Activated T-cell treated with anti-CD3 and anti-CD28 coated beads, Interleukin-2, amount 50 U/mL, for 48 hours (primary cell): ENCODE measurements around the gene EPN3.

Experiments
- DNase-seq, 2 experiments: peaks; one replicate each; pipeline ENCODE4 v3.0.0-alpha.2; 2020

The EPN3 gene

DNA sequence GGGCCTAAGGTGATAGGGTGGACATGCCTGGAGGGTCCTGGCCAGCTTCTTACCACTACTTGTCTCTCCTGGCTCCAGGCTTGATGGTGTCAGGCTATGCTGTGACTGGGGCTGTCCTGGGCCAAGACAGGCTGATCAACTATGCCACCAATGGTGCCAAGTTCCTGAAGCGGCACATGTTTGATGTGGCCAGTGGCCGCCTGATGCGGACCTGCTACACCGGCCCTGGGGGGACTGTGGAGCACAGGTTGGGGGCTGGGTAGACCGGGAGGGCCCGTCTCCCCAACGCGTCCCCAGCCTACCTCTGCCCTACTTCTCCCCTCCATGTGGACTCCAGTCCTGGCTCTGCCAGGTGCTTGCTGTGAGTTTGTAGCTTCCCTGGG is 18.9 kb downstream of the EPN3 start:
- no peak for DNase-seq

DNA sequence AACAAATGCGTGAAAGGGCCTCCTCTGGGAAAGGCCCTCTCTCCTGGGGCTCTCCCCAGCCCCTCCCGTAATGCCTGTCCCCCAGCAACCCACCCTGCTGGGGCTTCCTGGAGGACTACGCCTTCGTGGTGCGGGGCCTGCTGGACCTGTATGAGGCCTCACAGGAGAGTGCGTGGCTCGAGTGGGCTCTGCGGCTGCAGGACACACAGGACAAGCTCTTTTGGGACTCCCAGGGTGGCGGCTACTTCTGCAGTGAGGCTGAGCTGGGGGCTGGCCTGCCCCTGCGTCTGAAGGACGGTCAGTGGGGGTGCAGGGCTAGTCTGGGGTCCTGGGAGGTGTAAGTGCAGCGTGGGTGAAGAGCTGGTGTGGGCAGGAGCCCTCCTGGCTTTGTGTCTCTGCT is 19.3 kb downstream of the EPN3 start:
- DNase-seq, result no peak

DNA sequence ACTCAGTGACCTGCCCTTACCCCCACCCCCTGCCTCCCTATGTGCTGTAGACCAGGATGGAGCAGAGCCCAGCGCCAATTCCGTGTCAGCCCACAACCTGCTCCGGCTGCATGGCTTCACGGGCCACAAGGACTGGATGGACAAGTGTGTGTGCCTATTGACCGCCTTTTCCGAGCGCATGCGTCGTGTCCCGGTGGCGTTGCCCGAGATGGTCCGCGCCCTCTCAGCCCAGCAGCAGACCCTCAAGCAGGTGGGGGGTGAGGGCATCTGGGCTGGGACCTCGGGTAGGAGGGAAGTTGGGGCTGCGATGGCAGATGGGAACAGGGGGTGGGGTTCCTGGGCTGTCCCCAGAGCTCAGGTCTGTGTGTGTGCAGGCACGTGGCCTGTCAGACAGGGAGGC is 21.7 kb downstream of the EPN3 start:
- no peak for DNase-seq

DNA sequence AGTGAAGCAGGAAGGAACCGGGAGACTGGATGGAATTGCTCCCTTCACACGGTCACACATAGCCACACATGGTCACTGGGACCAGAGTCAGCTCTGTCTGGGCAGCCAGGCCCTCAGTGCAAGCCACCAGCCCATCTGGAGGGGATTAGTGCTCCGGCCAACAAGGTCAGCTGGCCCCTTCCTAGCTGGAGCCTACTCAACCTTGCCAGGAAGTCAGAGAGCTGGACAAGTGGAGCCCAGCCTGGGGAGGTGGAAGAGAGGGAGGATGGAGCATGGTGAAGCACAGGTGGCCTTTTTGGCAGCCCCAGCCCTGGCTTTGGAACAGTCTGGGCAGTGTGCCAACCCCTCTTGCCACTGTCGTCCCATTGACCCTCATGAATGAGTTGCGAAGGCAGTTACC is 24.3 kb downstream of the EPN3 start:
- no peak for DNase-seq

DNA sequence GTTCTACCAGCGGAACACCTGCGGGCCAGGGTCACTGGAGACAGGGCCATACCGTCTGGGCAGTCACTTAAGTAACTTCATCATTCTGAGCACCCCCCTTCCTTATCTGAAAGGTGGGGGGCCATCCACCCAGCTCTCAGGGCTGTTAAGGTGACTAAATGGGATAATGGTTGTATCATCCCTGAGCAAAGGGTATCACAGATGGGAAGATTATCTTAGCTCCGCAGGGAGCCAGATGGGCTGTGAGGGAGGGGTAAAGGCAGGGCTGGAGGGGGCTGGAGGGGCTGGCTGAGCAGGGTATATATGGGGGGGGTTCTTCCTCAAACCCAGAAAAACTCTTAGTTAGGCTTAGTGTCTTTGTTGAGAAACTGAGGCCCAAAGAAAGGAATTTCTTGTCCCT is 25.1 kb downstream of the EPN3 start:
- DNase-seq, result no peak

DNA sequence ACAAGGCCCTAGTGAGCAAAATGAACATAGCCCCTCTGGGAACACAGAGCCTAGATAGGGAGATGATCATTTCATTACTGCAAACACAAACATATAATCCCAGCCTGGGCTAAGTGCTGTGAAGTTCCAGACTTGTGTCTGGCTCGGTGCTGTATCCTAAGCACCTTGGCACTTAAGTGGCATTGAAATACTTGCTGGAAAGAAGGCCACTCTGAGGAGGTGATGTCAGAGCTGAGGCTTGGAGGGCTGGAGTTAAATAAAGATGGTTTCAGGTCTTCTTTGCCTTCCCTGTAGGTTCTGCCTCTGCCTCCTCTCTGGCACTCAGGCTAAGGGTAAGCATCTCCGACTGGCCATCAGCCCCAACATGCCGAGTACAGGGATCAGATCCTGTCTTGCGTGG is 25.6 kb downstream of the EPN3 start:
- DNase-seq, result no peak

DNA sequence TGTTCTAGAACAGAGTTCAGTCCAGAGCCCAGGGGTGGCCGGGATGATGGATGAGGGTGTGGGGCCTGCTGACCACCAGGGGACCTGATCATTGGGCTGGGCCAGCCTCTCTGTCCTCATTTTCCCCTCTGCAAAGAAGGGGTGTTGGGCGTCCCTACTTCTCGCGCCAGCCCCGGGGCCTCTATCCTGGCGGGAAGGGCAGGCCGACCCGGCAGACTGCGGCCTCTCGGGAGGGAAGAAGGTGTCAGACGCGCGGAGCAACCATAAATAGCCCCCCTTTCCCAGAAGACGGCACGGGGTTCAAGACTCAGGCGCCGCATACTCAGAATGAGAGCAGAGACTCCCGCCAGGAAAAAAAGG is 26.0 kb downstream of the EPN3 start:
- no peak for DNase-seq

DNA sequence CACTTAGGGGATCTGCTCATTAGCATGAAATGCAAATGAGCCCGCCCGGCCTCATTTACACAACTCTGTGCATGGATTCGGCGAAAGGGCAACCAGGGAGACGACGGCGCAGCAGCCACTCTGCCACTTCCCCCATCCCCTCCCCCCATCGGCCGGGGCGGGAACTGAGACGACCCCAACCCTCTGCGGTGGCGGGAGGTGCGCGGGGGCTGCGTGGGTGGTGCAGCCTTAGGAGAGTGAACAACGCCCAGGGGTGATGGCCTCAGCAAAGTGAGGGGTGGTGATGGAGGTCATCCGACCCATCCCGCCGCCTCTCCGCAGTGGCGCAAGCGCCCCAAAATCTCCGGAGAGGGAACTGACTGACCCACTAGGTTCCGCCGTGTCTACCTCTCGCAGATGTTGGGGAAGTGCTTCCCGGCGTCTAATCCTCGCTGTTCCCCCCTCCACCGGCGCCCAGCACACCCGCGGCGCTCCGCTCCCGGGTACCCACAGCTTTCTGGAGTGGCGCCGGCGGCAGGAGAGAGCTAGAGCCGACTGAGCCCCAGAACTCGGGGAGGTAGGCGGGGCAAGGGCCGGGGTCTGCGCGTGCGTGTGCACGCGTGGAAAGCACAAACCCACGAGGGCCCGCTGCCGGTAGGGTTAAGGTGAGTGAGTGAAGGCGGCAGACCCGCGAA is 26.5 kb downstream of the EPN3 start:
- no peak for DNase-seq

DNA sequence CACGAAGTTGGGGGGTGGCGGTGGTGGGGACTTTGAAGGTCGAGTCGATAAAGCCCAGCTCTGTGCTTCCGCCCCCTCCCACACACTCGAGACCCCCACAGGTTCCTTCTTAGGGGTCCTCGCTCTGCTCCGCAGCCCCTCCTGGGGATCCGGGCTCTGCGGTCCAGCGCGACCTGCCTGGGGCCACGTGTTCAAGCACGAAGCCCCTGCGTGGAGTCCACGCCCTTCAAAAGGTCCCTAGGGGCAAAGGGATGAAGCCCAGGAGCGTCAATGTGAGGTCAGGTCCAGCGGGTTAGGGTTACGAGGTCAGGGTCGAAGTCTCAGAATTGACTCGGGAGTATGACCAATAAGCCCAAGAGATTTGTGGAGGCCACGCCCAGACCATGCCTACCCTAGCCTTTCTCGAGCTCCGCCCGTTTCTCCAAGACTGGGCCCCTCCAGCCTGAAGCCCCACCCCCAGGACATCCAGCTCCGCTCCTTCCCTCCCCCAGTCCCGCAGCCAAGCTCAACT is 27.2 kb downstream of the EPN3 start:
- DNase-seq, result peak; percentile 57 to 61

DNA sequence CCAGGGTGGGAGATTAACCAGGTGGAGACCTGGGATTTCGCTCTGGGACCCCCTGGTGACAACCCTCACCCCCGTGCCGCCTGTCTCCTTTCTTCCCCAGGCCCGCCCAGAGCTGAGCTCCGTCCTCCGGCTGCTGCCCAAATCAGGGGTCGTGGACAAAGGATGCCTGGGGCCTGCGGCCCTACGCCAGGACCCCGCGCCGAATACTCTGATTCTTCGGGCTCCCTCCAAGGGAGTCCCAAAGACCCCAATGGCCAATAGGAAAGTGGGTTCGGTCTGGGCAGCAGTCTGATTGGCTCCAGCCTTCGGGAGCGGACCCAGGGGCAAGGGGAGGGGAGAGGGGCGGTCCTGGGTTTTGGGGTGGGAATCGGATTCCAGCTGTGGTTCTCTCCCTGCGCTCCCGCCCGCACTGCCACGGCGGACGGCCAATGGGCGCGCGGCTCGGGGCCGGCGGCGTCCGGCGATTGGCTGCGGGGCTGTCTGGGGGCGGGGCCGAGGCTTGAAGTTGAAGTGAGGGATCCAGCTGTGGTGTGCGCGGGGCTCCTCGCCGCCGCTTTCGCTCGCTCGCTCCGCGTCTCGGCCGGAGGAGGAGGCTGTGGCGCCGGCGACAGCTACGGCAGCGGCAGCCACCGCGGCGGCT is 27.8 kb downstream of the EPN3 start, which contains the start of gene CACNA1G:
TSS of gene CACNA1G (plus strand) at position 531 of the 640 bp plus-strand sequence. CDS start 745 bp downstream, outside the sequence.
- peak; percentile 91 to 93 for DNase-seq

DNA sequence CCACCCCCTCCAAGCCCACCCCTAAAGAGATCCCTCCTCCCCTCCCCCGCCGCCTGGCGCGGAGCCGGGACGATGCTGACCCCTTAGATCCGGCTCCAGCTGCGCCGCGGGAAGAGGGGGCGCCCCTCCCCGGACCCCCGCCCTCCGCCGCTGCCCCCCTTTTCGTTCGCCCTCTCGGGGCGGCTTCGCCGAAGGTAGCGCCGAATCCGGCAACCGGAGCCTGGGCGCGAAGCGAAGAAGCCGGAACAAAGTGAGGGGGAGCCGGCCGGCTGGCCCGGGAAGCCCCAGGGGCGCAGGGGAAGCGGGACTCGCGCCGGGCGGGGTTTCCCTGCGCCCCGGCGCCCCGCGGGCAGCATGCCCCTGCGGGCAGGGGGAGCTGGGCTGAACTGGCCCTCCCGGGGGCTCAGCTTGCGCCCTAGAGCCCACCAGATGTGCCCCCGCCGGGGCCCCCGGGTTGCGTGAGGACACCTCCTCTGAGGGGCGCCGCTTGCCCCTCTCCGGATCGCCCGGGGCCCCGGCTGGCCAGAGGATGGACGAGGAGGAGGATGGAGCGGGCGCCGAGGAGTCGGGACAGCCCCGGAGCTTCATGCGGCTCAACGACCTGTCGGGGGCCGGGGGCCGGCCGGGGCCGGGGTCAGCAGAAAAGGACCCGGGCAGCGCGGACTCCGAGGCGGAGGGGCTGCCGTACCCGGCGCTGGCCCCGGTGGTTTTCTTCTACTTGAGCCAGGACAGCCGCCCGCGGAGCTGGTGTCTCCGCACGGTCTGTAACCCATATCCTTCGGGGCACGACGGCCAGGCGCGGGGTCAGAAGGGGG is 28.6 kb downstream of the EPN3 start:
- no peak for DNase-seq

DNA sequence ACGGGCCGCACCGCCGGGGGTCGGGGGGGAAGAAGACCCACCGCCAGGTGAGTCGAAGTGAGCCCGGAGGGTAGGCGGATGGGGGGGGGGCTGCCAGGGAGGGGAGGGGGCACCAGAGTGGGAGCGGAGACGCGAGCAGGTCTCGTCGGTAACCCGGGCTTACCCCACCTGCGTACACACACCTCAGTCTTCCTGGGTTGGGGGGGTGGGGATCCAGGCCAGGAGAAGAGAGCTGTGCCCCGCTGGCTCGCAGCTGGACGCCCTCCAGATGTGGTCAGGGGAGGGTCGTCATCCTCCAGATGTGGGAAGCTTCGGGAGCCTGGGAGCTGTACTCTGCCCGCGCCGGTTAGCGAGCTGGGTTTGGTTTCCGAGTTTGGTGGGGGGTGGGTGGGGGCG is 29.2 kb downstream of the EPN3 start:
- DNase-seq, result no peak

DNA sequence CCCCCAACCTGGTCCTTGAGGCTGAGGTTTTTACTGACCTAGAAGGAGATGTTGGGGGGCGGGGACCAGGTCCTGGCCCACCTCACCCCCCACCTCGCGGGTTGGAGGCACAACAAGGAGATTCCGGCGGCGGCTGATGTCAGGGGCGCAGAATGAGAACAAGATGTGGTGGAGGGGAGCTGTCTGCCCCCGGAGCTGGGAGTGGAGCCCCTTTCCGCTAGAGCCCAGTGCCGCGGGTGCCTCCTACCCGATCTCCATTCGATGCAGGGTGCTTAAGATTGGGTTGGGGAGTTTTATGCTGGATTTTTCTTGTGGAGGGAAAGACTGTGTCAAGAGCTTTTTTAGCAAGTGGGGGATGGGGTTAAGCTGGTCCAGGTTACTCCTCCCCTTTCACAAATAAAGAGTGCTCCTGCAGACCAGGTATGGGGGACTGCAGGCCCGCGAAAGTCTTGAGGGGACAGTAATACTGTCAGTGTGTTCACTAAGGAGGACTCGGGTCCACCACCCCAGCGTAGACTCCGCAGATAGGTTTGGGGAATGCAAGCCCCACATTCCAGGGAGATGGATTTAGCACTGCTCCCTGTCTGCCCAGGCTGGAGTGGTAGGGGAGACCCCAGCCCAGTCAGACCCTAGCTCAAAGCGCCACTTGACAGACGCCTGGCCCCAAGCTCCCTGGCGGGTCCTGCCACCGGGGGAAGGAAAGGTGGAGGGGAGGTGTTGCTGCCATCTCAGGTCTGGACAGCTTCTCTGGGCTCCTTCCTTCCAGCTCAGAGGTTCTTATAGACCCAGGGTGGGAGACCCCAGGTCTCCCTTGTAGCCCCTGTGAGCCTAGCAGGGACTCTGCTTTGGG is 29.9 kb downstream of the EPN3 start:
- DNase-seq, result no peak

DNA sequence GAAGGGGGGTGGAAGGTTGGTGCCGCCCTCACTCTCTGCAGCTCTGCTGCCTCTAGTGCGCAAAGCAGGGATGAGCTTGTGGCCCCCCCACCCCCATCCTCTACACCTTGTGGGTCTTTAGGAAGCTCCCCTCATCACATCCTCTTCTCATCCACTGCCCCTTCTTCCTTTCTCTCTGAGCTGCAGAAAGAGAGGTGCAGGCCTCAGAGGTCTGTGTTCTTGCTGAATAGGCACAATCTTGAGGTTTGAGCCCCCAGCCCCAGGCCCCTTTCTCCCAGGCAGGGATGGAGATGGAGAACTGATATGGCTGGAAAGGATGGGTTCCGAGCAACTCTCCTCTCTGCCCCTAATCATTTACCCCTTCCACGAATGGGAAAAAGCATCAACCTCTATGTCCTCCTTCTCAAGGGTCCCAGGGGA is 30.6 kb downstream of the EPN3 start:
- no peak for DNase-seq

DNA sequence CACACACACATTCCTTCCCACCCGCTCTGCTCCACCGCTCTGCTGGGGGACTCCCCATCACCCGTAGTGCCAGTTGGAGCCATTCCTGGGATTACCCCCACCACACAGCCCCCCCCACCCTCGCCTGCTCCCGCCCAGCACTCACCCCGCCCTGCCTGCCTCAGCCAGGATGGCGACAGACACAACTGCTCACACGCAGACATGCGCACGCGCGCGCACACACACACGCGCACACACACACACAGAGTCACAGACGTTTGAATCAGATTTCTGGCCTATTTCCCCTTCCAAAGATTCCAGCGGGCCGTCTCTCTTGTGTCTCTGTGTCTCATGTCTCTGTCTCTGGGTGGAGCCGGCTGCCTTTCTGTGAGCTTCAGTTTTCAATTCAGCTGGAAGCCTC is 32.4 kb downstream of the EPN3 start:
- DNase-seq, result no peak

DNA sequence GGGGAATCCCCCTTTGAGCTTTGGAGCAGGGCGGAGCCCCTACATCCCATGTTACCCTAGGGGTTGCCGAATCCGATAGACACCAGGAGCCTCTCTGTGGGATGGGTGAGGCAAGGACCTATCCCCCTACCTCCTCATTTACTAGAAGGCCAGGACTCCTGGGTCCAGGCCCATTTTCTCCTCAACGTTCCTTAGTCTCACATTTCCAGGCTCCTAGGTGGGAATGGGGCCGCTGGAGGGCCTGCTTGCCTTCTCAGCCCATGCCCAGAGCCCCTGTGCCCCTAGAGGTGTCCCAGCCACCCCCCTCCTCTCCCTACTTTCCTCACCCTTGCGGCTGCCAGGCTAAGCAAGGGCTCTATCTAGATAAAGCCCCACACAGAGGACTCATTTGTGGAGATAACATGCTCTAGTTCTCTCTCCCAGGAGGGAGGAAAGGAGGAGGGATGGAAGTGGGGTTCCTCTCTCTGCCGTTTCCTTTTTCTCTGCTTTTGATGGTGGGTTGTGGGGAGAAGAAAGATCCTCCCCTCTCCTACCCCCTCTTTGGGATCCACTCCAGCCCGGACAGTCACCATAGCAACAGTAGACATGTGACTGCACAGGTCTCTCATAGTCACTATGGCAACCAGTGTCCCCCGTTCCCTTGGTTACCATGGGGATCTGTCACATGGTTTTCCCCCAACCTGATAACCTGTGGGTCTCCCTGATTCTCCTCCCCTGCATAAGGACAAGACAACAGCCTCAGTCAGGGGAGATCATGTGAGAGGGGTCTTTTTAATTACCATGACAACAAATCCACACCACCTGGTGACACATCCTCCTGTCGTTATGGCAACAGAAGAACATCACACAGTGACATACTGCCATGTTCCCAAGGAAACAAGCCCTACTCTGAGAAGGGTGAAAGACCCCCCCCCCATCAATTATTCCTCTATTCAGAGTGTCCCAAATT is 33.1 kb downstream of the EPN3 start:
- no peak for DNase-seq

DNA sequence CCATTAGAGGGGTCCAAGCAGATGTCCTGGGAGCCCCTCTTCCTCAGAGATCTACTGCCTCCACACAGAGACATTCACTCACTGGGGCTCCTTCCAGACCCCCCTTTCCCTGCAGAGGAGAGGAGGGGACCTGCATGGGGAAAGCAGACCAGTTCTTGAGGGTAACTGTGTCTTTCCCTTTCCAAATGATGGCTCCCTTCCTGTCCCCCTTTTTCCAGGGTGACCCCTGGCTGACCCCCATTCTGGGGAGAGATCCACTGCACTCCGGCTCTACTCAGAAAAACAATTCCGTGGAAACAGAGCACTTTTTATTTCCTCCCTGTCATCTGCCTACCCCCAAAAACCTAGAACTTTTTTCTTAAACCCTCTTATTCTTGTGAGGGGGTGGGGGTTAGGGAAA is 34.4 kb downstream of the EPN3 start:
- DNase-seq, result no peak

DNA sequence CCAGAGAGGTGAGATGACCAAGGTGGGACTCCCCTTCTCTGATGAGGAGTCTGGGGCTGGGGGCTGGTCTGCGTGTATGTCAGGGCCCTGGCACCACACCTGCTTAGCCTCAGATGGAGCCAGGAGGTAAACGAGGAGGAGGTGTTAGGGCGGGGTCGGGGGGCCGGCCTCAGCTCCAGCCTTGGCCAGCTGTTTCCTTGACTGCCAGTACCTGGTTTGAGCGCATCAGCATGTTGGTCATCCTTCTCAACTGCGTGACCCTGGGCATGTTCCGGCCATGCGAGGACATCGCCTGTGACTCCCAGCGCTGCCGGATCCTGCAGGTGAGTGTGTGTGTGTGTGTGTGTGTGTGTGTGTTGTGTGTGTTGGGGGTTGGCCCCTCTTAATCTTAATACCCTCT is 36.1 kb downstream of the EPN3 start:
- DNase-seq, result no peak

DNA sequence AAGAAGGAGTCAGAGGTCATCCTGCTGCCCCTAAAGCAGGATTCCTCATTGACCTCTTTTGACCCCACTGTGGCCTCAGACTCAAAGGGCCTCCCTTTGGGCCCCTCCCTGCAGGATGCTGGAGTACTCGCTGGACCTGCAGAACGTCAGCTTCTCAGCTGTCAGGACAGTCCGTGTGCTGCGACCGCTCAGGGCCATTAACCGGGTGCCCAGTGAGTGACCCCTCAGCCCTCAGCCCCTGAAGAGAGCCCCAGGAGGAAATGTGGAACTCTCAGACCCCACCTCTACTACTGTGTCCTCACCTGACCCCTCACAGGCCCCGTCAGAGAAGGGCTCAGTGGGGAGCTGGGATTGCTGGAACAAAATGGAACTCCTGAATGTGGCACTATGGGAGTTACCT is 37.1 kb downstream of the EPN3 start:
- no peak for DNase-seq

DNA sequence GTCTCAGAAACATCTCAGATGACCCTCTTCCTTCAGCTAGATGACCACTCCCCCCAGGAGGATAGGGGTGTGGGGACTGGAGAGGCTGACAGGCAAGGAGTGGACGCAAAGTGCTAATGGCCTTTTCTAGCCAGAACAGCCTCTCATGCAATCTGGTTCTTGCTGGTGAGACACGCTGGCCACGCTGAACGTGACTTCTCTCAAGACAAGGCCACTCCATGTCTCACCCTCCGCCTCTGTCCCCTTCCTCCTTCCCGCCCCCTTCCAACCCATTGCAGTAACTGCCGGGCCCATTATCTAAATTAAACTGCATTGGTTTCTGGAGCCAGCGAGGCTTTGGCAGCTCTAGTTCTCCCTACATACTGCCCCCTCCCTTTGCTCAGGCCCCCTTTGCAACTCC is 37.5 kb downstream of the EPN3 start:
- no peak for DNase-seq

DNA sequence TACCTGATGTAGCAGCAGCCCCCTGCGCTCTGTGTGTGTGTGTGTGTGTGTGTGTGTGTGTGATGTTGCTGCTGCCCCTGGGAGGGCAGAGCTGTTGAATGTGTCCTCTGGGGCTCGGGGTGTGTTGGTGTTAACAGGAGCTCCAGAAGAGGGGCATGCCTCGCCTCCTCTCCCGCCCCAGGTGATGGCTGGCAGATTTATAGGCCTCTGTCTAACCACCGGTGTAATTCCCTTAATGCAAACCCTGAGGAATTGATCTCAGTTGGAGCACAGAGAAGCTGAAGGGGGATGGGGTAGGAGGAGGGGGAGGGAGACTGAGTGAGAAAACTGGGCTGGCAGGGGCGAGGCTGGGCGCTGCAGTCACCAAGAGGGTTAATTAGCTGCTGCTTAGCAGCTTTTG is 38.0 kb downstream of the EPN3 start:
- no peak for DNase-seq

DNA sequence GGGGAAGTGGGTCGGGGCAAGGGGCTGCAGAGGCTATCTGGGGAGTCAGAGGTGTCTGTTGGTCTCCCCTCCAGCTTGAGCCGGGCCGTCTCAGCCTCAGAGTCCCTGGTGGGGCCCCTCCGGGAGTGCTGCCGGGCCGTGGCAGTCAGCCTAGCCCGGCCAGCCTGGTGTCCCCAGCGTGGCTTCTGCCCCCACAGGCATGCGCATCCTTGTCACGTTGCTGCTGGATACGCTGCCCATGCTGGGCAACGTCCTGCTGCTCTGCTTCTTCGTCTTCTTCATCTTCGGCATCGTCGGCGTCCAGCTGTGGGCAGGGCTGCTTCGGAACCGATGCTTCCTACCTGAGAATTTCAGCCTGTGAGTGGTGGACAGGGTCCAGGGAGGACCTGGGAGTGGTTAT is 39.1 kb downstream of the EPN3 start:
- no peak for DNase-seq
